ENCODE measurements around the gene ZNF625.

The ZNF625 gene

DNA sequence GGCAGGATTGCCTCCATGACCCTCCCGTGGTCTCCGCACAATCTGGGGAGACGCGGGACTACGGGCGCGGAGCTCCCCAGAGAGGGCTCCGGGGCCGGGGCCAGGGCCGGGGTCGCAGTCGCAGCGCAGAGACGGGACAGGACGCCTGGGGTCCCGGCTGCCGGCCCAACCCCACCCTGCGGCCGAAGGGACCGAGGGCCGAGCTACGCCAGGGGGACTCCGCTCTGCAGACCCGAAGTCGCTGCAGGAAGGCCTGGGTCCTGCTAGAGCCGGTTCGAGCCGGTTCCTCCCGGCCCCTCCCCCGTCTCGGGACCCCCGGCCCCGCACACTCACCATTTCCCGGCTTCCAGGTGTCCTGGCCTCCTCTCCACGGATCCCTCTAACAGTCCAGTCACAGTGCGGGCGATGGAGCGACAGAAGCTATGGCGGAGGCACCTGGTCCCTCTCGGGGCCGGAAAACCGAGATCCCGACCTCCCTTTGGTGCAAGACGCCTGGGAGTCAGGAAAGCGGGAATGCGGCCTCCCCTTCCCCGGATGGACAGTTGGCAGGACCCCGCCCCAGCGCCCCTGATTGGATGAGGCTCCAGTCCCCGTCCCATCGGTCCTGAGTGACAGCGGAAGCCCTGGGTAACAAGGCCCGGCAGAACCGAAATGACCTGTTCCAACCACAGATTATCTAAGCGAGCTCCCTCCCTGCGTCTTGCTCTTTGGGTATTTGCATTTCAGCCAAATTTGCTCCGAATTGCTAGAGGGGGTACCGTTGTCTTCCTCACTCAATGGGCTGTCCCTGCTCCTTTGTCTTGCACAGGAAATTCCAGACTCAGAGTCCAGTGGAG lies at the start of gene ZNF625:
TSS of gene ZNF625 (minus strand) at position 512 of the 836 bp plus-strand sequence. CDS start at position 336, 176 bp downstream.
- Histone ChIP-seq H3K9me3 (ENCODE audit: control insufficient read depth in 2 of 2, low read length in 2 of 2) (no peaks in the 10 kb centered on the region), H3K4me1 (ENCODE audit: control insufficient read depth in 2 of 2, insufficient read depth in 2 of 2, low read length in 2 of 2) (peaks cover 4% of the 10 kb centered on the region in 2 donors), H3K36me3 (ENCODE audit: control insufficient read depth in 2 of 2, insufficient read depth in 2 of 2, low read length in 2 of 2) (no peaks in the 10 kb centered on the region), H3K4me3 (ENCODE audit: low read length in 2 of 2) (peak within 1 kb of the TSS; percentile 80 to 83), H3K9ac (ENCODE audit: low read depth in 1 of 2, low read length in 2 of 2) (peak within 1 kb of the TSS; percentile 72 to 73), H3K27ac (ENCODE audit: low read depth in 2 of 2, low read length in 2 of 2) (peak within 1 kb of the TSS; percentile 20 to 43), H3K27me3 (ENCODE audit: control insufficient read depth in 2 of 2, insufficient read depth in 2 of 2, low read length in 2 of 2) (no peaks in the 10 kb centered on the region)

DNA sequence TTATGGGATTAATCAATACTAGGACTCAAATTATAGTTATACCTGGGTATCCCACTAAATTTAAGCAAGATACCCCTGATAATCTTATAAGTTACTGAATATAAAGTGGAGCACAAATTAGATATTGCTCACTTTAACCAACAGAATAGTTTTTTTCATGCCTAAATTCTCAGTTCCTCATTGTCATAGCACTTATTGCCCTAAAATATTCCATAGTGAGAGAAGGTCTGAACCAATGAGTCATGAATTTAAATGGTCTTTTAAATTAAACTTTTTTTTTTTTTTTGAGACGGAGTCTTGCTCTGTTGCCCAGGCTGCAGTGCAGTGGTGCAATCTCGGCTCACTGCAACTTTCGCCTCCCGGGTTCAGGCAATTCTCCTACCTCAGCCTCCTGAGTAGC lies 48.8 kb upstream of the ZNF625 start:
- no peaks in the 10 kb centered on the region for H3K27me3 ChIP-seq (ENCODE audit: control insufficient read depth in 2 of 2, insufficient read depth in 2 of 2, low read length in 2 of 2)
- no peak overlapping the region for H3K4me3 ChIP-seq (ENCODE audit: low read length in 2 of 2)
- peaks cover 0 to 2% of the 10 kb centered on the region in 2 donors for H3K36me3 ChIP-seq (ENCODE audit: control insufficient read depth in 2 of 2, insufficient read depth in 2 of 2, low read length in 2 of 2)
- peaks cover 7 to 25% of the 10 kb centered on the region in 2 donors for H3K9me3 ChIP-seq (ENCODE audit: control insufficient read depth in 2 of 2, low read length in 2 of 2)
- no peak overlapping the region for H3K9ac ChIP-seq (ENCODE audit: low read depth in 1 of 2, low read length in 2 of 2)
- H3K27ac ChIP-seq (ENCODE audit: low read depth in 2 of 2, low read length in 2 of 2), result no peak overlapping the region
- no peaks in the 10 kb centered on the region for H3K4me1 ChIP-seq (ENCODE audit: control insufficient read depth in 2 of 2, insufficient read depth in 2 of 2, low read length in 2 of 2)

DNA sequence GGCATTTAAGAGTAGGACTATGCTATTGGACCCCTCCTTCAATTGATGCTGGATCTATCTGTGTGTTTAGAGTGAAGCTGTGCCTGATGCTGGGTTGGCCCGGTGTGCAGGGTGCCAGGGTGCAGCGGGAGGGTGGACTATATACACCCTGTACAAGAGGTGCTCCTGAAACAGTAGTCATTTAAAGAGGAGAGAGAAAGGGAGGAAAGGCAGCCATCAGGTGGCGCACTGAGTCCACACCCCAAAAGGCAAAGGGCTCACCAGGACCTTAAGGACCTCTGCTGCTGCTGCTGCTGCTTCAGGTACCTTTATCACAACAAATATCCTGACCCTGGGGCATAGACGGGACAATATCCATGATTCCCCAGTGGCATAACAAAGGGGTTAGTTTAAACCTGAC lies 45.7 kb upstream of the ZNF625 start:
- H3K4me3 ChIP-seq (ENCODE audit: low read length in 2 of 2), result no peak overlapping the region
- H3K27ac ChIP-seq (ENCODE audit: low read depth in 2 of 2, low read length in 2 of 2), result no peak overlapping the region
- peaks cover 0 to 2% of the 10 kb centered on the region in 2 donors for H3K36me3 ChIP-seq (ENCODE audit: control insufficient read depth in 2 of 2, insufficient read depth in 2 of 2, low read length in 2 of 2)
- H3K9me3 ChIP-seq (ENCODE audit: control insufficient read depth in 2 of 2, low read length in 2 of 2), result peaks cover 0 to 7% of the 10 kb centered on the region in 2 donors
- H3K4me1 ChIP-seq (ENCODE audit: control insufficient read depth in 2 of 2, insufficient read depth in 2 of 2, low read length in 2 of 2), result no peaks in the 10 kb centered on the region
- no peak overlapping the region for H3K9ac ChIP-seq (ENCODE audit: low read depth in 1 of 2, low read length in 2 of 2)
- H3K27me3 ChIP-seq (ENCODE audit: control insufficient read depth in 2 of 2, insufficient read depth in 2 of 2, low read length in 2 of 2), result no peaks in the 10 kb centered on the region

DNA sequence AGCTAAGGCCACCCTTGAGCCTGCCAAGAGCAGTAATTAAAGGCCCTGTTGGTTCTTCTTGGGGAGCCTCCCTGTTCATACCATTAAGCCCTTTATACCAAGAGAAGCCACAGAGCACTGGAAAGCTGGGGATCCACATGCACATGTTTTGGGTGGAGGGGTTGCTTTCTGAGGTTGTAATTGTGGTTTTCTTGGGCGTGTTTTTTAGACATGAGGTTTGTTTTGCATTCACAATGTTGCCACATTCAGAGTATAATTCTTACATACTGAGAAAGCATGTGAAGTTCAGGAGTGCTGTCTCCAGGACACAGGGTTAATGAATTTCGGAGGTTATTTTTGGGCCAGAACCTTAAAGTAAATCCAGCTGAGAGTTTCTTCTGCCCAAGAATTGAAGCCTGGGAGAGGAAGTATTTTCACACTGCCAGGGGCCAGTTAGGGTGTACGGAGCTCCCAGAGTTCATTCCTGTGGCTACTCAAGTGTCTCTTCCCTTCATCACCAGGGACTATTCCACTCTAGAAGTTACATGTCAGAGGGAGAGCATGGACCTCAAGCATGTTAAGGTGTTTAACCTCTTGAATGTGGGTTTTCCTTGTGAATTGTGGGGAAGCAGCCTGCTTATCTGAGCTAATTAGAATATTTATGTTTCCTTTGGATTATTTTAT lies 43.4 kb upstream of the ZNF625 start:
- peaks cover 0 to under 1% of the 10 kb centered on the region in 2 donors for H3K9me3 ChIP-seq (ENCODE audit: control insufficient read depth in 2 of 2, low read length in 2 of 2)
- H3K27me3 ChIP-seq (ENCODE audit: control insufficient read depth in 2 of 2, insufficient read depth in 2 of 2, low read length in 2 of 2), result no peaks in the 10 kb centered on the region
- no peaks in the 10 kb centered on the region for H3K36me3 ChIP-seq (ENCODE audit: control insufficient read depth in 2 of 2, insufficient read depth in 2 of 2, low read length in 2 of 2)
- H3K4me3 ChIP-seq (ENCODE audit: low read length in 2 of 2), result no peak overlapping the region
- H3K9ac ChIP-seq (ENCODE audit: low read depth in 1 of 2, low read length in 2 of 2), result no peak overlapping the region
- H3K4me1 ChIP-seq (ENCODE audit: control insufficient read depth in 2 of 2, insufficient read depth in 2 of 2, low read length in 2 of 2), result peaks cover 0 to 6% of the 10 kb centered on the region in 2 donors
- no peak overlapping the region for H3K27ac ChIP-seq (ENCODE audit: low read depth in 2 of 2, low read length in 2 of 2)

DNA sequence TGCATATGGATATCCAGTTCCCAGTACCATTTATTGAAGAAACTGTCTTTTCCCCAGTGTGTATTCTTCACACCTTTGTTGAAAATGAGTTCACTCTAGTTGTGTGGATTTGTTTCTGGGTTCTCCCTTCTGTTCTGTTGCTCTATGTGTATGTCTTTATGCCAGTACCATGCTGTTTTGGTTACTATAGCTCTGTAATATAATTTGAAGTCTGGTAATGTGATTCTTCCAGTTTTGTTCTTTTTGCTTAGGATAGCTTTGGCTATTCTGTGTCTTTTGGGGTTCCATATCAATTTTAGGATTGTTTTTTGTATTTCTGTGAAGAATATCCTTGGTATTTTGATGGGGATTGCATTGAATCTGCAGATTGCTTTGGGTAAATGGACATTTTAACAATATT lies 41.6 kb upstream of the ZNF625 start:
- no peaks in the 10 kb centered on the region for H3K36me3 ChIP-seq (ENCODE audit: control insufficient read depth in 2 of 2, insufficient read depth in 2 of 2, low read length in 2 of 2)
- H3K9ac ChIP-seq (ENCODE audit: low read depth in 1 of 2, low read length in 2 of 2), result no peak overlapping the region
- H3K27me3 ChIP-seq (ENCODE audit: control insufficient read depth in 2 of 2, insufficient read depth in 2 of 2, low read length in 2 of 2), result no peaks in the 10 kb centered on the region
- peaks cover 0 to 2% of the 10 kb centered on the region in 2 donors for H3K9me3 ChIP-seq (ENCODE audit: control insufficient read depth in 2 of 2, low read length in 2 of 2)
- peaks cover 0 to 6% of the 10 kb centered on the region in 2 donors for H3K4me1 ChIP-seq (ENCODE audit: control insufficient read depth in 2 of 2, insufficient read depth in 2 of 2, low read length in 2 of 2)
- no peak overlapping the region for H3K4me3 ChIP-seq (ENCODE audit: low read length in 2 of 2)
- no peak overlapping the region for H3K27ac ChIP-seq (ENCODE audit: low read depth in 2 of 2, low read length in 2 of 2)

DNA sequence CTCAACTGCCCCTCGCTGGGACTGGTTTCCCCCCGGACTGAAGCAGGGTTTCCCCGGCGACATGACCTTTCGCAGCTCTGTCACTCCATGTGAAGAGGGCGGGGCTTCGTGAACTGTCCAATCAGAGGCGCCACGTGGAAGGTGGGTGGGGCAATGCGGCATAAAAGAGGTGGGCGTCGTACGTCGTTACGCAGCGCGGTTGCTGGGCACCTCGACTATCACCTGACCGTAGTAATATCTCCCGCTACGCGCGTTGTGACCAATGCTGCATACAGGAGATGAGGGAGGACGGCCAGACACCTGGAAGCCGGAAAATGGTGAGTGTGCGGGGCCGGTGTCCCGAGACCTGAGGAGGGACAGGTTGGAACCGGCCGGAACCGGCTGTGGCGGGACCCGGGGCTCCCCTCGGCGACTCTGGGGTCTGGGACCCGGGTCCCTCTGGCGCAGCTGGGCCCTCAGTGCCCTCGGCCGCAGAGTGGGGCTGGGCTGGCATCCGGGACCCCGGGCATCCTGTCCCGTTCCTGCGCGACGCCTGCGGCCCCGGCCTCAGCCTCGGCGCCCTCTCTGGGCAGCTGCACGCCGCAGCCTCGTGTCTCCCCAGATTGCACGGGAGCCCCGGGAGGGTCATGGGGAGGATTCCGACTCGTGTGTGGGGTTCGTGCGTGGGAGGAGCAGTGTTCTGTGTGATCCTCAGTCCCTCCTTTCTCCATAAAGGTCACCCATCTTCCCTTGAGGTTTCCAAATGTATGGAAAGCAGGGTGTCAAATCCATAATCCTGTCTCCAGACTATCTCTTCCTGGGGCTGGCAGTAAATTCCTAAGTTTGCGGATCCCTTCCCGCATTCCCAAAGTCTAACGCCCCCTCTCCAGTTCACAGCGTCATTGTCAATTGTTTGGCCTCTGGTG lies 38.5 kb upstream of the ZNF625 start:
- Histone ChIP-seq H3K9me3 (ENCODE audit: control insufficient read depth in 2 of 2, low read length in 2 of 2) (peaks cover 7 to 12% of the 10 kb centered on the region in 2 donors), H3K4me3 (ENCODE audit: low read length in 2 of 2) (peak overlapping the region; percentile 37 to 71), H3K9ac (ENCODE audit: low read depth in 1 of 2, low read length in 2 of 2) (peak overlapping the region; percentile 11 to 14), H3K27me3 (ENCODE audit: control insufficient read depth in 2 of 2, insufficient read depth in 2 of 2, low read length in 2 of 2) (no peaks in the 10 kb centered on the region), H3K4me1 (ENCODE audit: control insufficient read depth in 2 of 2, insufficient read depth in 2 of 2, low read length in 2 of 2) (peaks cover 0 to 6% of the 10 kb centered on the region in 2 donors), H3K27ac (ENCODE audit: low read depth in 2 of 2, low read length in 2 of 2) (no peak overlapping the region), H3K36me3 (ENCODE audit: control insufficient read depth in 2 of 2, insufficient read depth in 2 of 2, low read length in 2 of 2) (peaks cover 4 to 13% of the 10 kb centered on the region in 2 donors)

DNA sequence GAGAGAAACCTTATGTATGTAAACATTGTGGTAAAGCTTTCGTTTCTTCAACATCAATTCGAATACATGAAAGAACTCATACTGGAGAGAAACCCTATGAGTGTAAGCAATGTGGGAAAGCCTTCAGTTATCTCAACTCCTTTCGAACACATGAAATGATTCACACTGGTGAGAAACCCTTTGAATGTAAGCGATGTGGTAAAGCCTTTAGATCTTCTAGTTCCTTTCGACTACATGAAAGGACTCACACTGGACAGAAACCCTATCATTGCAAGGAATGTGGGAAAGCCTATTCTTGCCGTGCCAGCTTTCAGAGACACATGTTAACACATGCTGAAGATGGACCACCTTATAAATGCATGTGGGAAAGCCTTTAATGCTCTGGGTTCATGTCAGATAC lies 31.1 kb upstream of the ZNF625 start:
- Histone ChIP-seq H3K9me3 (ENCODE audit: control insufficient read depth in 2 of 2, low read length in 2 of 2) (peaks cover 55 to 60% of the 10 kb centered on the region in 2 donors), H3K36me3 (ENCODE audit: control insufficient read depth in 2 of 2, insufficient read depth in 2 of 2, low read length in 2 of 2) (peaks cover 42 to 56% of the 10 kb centered on the region in 2 donors), H3K4me3 (ENCODE audit: low read length in 2 of 2) (peak overlapping the region in 1 of 2 donors; percentile 34), H3K27me3 (ENCODE audit: control insufficient read depth in 2 of 2, insufficient read depth in 2 of 2, low read length in 2 of 2) (no peaks in the 10 kb centered on the region), H3K4me1 (ENCODE audit: control insufficient read depth in 2 of 2, insufficient read depth in 2 of 2, low read length in 2 of 2) (no peaks in the 10 kb centered on the region), H3K9ac (ENCODE audit: low read depth in 1 of 2, low read length in 2 of 2) (no peak overlapping the region), H3K27ac (ENCODE audit: low read depth in 2 of 2, low read length in 2 of 2) (no peak overlapping the region)

DNA sequence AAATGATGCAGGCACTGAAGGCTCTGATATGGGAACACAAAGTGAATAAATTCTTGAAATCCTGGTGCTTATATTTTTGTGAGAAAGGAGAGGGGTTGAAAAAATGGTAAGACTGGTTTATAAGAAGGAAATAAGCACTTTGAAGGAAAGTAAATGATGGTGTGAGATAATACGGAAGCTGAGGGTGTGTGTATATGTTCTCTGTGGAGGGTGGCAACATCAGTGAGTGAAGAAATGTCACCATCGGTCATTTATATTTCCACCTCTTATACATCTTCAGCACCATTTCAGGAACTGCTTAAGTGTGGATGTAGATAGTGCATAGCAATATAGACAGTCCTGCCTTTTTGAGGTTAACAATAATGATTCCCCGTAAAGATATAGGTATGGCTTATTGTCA lies 23.8 kb upstream of the ZNF625 start:
- Histone ChIP-seq H3K27ac (ENCODE audit: low read depth in 2 of 2, low read length in 2 of 2) (no peak overlapping the region), H3K36me3 (ENCODE audit: control insufficient read depth in 2 of 2, insufficient read depth in 2 of 2, low read length in 2 of 2) (peaks cover 17 to 20% of the 10 kb centered on the region in 2 donors), H3K9me3 (ENCODE audit: control insufficient read depth in 2 of 2, low read length in 2 of 2) (peaks cover 23 to 32% of the 10 kb centered on the region in 2 donors), H3K27me3 (ENCODE audit: control insufficient read depth in 2 of 2, insufficient read depth in 2 of 2, low read length in 2 of 2) (no peaks in the 10 kb centered on the region), H3K4me3 (ENCODE audit: low read length in 2 of 2) (no peak overlapping the region), H3K4me1 (ENCODE audit: control insufficient read depth in 2 of 2, insufficient read depth in 2 of 2, low read length in 2 of 2) (no peaks in the 10 kb centered on the region), H3K9ac (ENCODE audit: low read depth in 1 of 2, low read length in 2 of 2) (no peak overlapping the region)

DNA sequence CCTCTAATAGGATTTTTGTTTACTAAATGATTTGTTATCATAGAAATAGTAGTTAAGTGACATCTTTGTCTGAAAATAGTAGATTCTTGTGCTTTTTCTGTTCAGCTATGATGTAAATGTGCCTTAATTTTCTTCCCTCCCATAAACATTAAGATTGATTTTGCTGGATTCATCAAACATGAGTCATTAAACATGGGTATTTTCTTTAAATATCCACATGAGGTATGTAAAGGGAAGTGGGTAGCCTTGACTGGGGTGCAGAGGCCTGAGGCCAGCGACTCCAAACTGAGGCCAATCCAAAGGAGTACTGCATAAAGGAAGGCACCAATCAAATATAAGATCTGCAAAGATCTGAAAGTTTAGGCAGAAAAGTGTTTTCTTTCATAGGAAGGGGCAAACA lies 10.1 kb upstream of the ZNF625 start:
- Histone ChIP-seq H3K4me3 (ENCODE audit: low read length in 2 of 2) (no peak overlapping the region), H3K9ac (ENCODE audit: low read depth in 1 of 2, low read length in 2 of 2) (no peak overlapping the region), H3K9me3 (ENCODE audit: control insufficient read depth in 2 of 2, low read length in 2 of 2) (no peaks in the 10 kb centered on the region), H3K27me3 (ENCODE audit: control insufficient read depth in 2 of 2, insufficient read depth in 2 of 2, low read length in 2 of 2) (no peaks in the 10 kb centered on the region), H3K4me1 (ENCODE audit: control insufficient read depth in 2 of 2, insufficient read depth in 2 of 2, low read length in 2 of 2) (peaks cover 8 to 11% of the 10 kb centered on the region in 2 donors), H3K27ac (ENCODE audit: low read depth in 2 of 2, low read length in 2 of 2) (no peak overlapping the region), H3K36me3 (ENCODE audit: control insufficient read depth in 2 of 2, insufficient read depth in 2 of 2, low read length in 2 of 2) (peaks cover 5 to 11% of the 10 kb centered on the region in 2 donors)

Data from mucosa of rectum (tissue), 2 donors.